K562 (cell line): ENCODE results near the gene RBM22. TPM values are rescaled to one million over a fixed set of nuclear protein-coding genes. Genes with fewer than 3 reads are reported as not detected.

Experiments
- ARNT ChIP-seq, 2 experiments: fragments of 450-650 bp; IDR thresholded peaks; 2 replicates each; pipeline ENCODE4 v1.6.1; 2016; ENCODE audit warnings: mild to moderate bottlenecking in 1 of 2
- BMI1 ChIP-seq: fragments of 150-350 bp; IDR thresholded peaks from 2 replicates; pipeline ENCODE4 v1.6.1; 2014; ENCODE audit warnings: low read length
- CAMTA2 ChIP-seq: fragments of 250-450 bp; sonication (Bioruptor Pico); conservative IDR thresholded peaks from 2 replicates; pipeline ENCODE4 v1.5.1; 2022
- CBX1 ChIP-seq: sonication (generic); IDR thresholded peaks from 2 replicates; pipeline ENCODE4 v1.6.1; 2016; ENCODE audit warnings: antibody characterized with exemption, low read depth, mild to moderate bottlenecking
- CTBP1 ChIP-seq: fragments of 450-650 bp; IDR thresholded peaks from 2 replicates; pipeline ENCODE4 v1.6.1; 2016; ENCODE audit warnings: borderline replicate concordance
- GTF2A2 ChIP-seq: IDR thresholded peaks from 2 replicates; pipeline ENCODE4 v1.6.1; 2016; ENCODE audit warnings: mild to moderate bottlenecking, missing genetic modification characterization, missing compliant biosample characterization
- HEY1 ChIP-seq: fragments of 250-450 bp; sonication (Bioruptor Pico); IDR thresholded peaks from 2 replicates; pipeline ENCODE4 v1.5.0; 2020; ENCODE audit warnings: mild to moderate bottlenecking, moderate library complexity, borderline replicate concordance
- HMBOX1 ChIP-seq: sonication (generic); IDR thresholded peaks from 2 replicates; pipeline ENCODE4 v1.6.1; 2016
- NR1H2 ChIP-seq: sonication (generic); formaldehyde crosslinking; IDR thresholded peaks from 2 replicates; pipeline ENCODE4 v1.4.0; 2020; ENCODE audit warnings: mild to moderate bottlenecking, missing genetic modification reagents
- PPARD ChIP-seq: fragments of 250-450 bp; sonication (Bioruptor Pico); IDR thresholded peaks from 2 replicates; pipeline ENCODE4 v1.8.0; 2022; ENCODE audit warnings: inconsistent platforms, mild to moderate bottlenecking, moderate library complexity
- PRMT5 ChIP-seq: sonication (generic); formaldehyde crosslinking; IDR thresholded peaks from 2 replicates; pipeline ENCODE4 v1.5.0; 2020; ENCODE audit warnings: missing genetic modification reagents
- PURB ChIP-seq: sonication (generic); formaldehyde crosslinking; IDR thresholded peaks from 2 replicates; pipeline ENCODE4 v1.9.0; 2021; ENCODE audit warnings: low read depth, mild to moderate bottlenecking, missing genetic modification reagents
- RHOXF2B ChIP-seq: fragments of 250-450 bp; sonication (Bioruptor Pico); conservative IDR thresholded peaks from 2 replicates; pipeline ENCODE4 v1.5.1; 2021
- SAFB2 ChIP-seq: fragments of 200-400 bp; formaldehyde crosslinking; IDR thresholded peaks from 2 replicates; pipeline ENCODE4 v1.6.1; 2018; ENCODE audit warnings: borderline replicate concordance, low read length, low read depth, moderate library complexity; ENCODE audit not compliant: severe bottlenecking
- YY1 ChIP-seq, 3 experiments: IDR thresholded peaks; 2 replicates each; pipeline ENCODE4 v1.6.1; 2011; ENCODE audit warnings: low read length in 2 of 3, mild to moderate bottlenecking in 2 of 3, moderate library complexity in 2 of 3, borderline replicate concordance in 1 of 3, control low read depth in 1 of 3, low read depth in 1 of 3; ENCODE audit not compliant: insufficient read depth in 3 of 3, insufficient replicate concordance in 2 of 3, control insufficient read depth in 1 of 3, insufficient read length in 1 of 3; ENCODE audit errors: extremely low read depth in 1 of 3
- ZNF184 ChIP-seq: sonication (generic); formaldehyde crosslinking; IDR thresholded peaks from 2 replicates; pipeline ENCODE4 v1.5.0; 2020; ENCODE audit warnings: missing genetic modification reagents
- ZNF280A ChIP-seq: fragments of 450-650 bp; IDR thresholded peaks from 2 replicates; pipeline ENCODE4 v1.6.1; 2018; ENCODE audit warnings: mild to moderate bottlenecking, low read depth; ENCODE audit not compliant: partially characterized antibody
- ZNF740 ChIP-seq, 3 experiments: fragments of 200-800 bp in 1 of 3; sonication (Bioruptor generic) in 1 of 3; sonication (generic) in 1 of 3; formaldehyde crosslinking in 1 of 3; IDR thresholded peaks; 2 replicates each; pipeline versions ENCODE4 v1.6.1 to v1.8.0; 2016 to 2022; ENCODE audit warnings: mild to moderate bottlenecking in 2 of 3, missing compliant biosample characterization in 2 of 3, missing genetic modification characterization in 2 of 3, missing genetic modification reagents in 1 of 3
- ZNF75A ChIP-seq: fragments of 450-650 bp; formaldehyde crosslinking; IDR thresholded peaks from 2 replicates; pipeline ENCODE4 v1.4.0; 2020; ENCODE audit warnings: mild to moderate bottlenecking
- polyA plus RNA-seq, 8 experiments: library from polyadenylated mRNA; depleted of rRNA in 4 of 8; stranded (reverse) in 5 of 8; unstranded in 3 of 8; fragments of >200 nt; fragmentation: Nextera tagmentation in 2 of 8; fragmentation: Illumina TruSeq in 1 of 8; extraction: Ambion mirVana in 2 of 8; extraction: Trizol in 1 of 8; gene quantifications; 2 replicates each; pipeline versions ENCODE4 v1.2.1 to v1.2.3, GENCODE V29; 2011 to 2014; ENCODE audit warnings: inconsistent platforms in 1 of 8, missing spikeins in 1 of 8
- total RNA-seq, 7 experiments: library from RNA; depleted of rRNA in 6 of 7; stranded (reverse); fragments of >200 nt in 6 of 7; fragmentation: Illumina TruSeq in 2 of 7; extraction: Trizol in 2 of 7; gene quantifications; 2 replicates each; pipeline versions ENCODE4 v1.2.1 to v1.2.3, GENCODE V29; 2011 to 2021; ENCODE audit warnings: low replicate concordance in 1 of 7
- TF ChIP-seq, protein P1 (sequence below), 3 experiments: fragments of 200-800 bp in 1 of 3; fragments of 250-450 bp in 1 of 3; fragments of 450-650 bp in 1 of 3; sonication (Bioruptor Pico) in 1 of 3; sonication (Bioruptor generic) in 1 of 3; formaldehyde crosslinking in 1 of 3; IDR thresholded peaks; 2 replicates each; pipeline versions ENCODE4 v1.6.1 to v1.8.0; 2016 to 2022; ENCODE audit warnings: mild to moderate bottlenecking in 2 of 3, missing genetic modification characterization in 2 of 3, missing compliant biosample characterization in 1 of 3, moderate library complexity in 1 of 3

The RBM22 gene
- total and polyA plus RNA-seq, 9 of the 15 experiments (the other 6 are each of a cell fraction or from before 2014, with no cell fraction given): 31.3 to 82.2 (median 44.8) TPM

DNA sequence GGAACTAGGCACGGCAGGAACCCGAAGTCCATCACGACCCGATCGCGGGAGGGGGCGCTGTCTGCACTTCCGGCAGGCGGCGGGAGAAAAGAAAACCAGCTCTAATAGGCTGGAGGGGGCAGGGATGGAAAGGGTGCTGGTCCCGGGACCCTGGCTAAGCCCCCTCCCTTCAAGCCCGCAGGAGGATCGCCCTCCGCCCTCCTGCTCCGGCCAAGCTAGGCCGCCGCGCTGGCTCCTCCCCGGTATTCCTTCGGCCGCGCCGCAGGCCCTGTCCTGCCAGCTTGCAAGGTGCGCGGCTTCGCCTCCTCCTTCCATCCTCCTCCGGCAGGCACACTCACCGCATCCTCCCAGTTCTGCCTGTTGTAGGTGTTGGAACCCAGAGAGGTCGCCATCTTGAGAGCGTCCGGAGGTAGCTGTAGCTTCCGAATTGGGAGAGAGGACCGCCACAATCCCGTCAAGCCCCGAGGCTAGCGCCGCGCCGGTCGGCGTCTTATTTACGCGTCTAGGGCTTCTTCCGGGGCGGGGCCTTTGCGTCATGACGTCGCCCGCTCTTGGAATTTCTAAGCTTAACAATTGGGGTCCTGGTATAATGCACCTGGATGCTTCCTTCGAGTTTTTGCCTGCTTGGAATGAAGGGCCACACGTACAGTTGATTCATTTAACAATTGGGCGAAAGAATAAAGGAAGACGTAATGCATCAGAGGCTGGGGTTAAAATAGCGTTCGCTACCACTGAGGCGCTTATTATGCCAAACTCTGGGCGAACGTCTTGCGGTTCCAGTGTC is at the start of gene RBM22 (continued):
- TF ChIP-seq, protein P1, sequence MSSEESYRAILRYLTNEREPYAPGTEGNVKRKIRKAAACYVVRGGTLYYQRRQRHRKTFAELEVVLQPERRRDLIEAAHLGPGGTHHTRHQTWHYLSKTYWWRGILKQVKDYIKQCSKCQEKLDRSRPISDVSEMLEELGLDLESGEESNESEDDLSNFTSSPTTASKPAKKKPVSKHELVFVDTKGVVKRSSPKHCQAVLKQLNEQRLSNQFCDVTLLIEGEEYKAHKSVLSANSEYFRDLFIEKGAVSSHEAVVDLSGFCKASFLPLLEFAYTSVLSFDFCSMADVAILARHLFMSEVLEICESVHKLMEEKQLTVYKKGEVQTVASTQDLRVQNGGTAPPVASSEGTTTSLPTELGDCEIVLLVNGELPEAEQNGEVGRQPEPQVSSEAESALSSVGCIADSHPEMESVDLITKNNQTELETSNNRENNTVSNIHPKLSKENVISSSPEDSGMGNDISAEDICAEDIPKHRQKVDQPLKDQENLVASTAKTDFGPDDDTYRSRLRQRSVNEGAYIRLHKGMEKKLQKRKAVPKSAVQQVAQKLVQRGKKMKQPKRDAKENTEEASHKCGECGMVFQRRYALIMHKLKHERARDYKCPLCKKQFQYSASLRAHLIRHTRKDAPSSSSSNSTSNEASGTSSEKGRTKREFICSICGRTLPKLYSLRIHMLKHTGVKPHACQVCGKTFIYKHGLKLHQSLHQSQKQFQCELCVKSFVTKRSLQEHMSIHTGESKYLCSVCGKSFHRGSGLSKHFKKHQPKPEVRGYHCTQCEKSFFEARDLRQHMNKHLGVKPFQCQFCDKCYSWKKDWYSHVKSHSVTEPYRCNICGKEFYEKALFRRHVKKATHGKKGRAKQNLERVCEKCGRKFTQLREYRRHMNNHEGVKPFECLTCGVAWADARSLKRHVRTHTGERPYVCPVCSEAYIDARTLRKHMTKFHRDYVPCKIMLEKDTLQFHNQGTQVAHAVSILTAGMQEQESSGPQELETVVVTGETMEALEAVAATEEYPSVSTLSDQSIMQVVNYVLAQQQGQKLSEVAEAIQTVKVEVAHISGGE (CRISPR knock-in tag; IDR thresholded peaks at IDR 0.05): peak in 2 of 3 experiments; percentile 18 to 86; a peak in 2 of 6 replicates
- TF ChIP-seq PRMT5 (CRISPR knock-in tag): no peak
- TF ChIP-seq RHOXF2B (CRISPR knock-in tag): no peak
- TF ChIP-seq ZNF740 (CRISPR knock-in tag; IDR thresholded peaks at IDR 0.05): no peak
- no peak for TF ChIP-seq ZNF740 (tag; IDR thresholded peaks at IDR 0.05)
- TF ChIP-seq ARNT (IDR thresholded peaks at IDR 0.05): no peak
- TF ChIP-seq ZNF184 (CRISPR knock-in tag): no peak
- TF ChIP-seq PPARD (CRISPR knock-in tag): no peak
- no peak for TF ChIP-seq HMBOX1
- TF ChIP-seq ZNF280A: no peak
- peak; percentile 58 to 97 (median 92) for TF ChIP-seq YY1 (IDR thresholded peaks at IDR 0.05; ENCODE audit: borderline replicate concordance in 1 of 3, control insufficient read depth in 1 of 3, extremely low read depth in 1 of 3, insufficient read depth in 3 of 3, insufficient read length in 1 of 3, insufficient replicate concordance in 2 of 3, low read depth in 1 of 3, low read length in 2 of 3)
- no peak for TF ChIP-seq PURB (CRISPR knock-in tag)
- TF ChIP-seq CTBP1: peak; percentile 71; the same call in 1 of the 2 replicates
- no peak for TF ChIP-seq CBX1
- TF ChIP-seq NR1H2 (CRISPR knock-in tag): no peak
- TF ChIP-seq GTF2A2 (tag): no peak
- no peak for TF ChIP-seq HEY1 (CRISPR knock-in tag)
- TF ChIP-seq SAFB2: no peak
- TF ChIP-seq BMI1: no peak
- no peak for TF ChIP-seq ZNF75A (CRISPR knock-in tag)
- TF ChIP-seq CAMTA2 (CRISPR knock-in tag): no peak
